HG03196 (cell line): Measurements from ENCODE around the gene KCNH1.

Experiments used
- ATAC-seq: cut with Tn5 transposase; IDR thresholded peaks from one replicate; pipeline ENCODE4 v1.9.1; 2021; ENCODE audit not compliant: unreplicated experiment

The KCNH1 gene

GRCh38 chr1:210882414-210883221, 251.3 kb downstream of the KCNH1 start:
- no peak for ATAC-seq

DNA sequence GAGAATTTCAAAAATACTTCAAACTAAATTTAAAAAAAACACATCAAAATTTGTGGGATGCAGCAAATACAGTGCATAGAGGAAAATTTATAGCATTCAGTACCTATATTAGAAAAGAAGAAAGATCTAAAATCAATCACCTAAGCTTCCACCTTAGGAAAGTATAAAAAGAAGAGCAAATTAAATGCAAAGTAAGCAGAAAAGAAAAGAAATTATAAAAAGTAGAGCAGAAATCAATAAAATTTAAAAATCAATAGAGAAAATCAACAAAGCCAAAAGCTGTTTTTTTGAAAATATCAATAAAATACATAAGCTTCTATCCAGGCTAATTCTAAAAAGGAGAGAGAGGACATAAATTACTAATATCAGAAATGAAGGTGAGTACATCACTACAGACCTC, 255.4 kb downstream of the KCNH1 start:
- ATAC-seq = no peak

GRCh38 chr1:210876275-210876674, 257.7 kb downstream of the KCNH1 start:
- no peak for ATAC-seq

DNA sequence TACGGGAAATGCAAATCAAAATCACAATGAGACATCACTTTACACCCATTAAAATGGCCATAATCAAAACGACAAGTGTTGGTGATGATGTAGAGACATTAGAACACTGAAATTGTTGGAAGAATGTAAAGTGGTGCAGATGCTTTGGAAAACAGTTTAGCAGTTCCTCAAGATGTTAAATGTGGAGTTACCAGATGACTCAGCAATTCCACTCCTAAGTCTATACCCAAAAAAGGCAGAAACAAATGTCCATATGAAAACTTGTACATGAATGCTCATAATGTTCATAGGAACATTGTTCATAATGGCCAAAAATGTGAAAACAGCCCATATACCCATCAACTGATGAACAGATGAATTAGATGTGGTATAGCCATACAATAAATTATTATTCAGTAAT, 267.4 kb downstream of the KCNH1 start:
- ATAC-seq = no peak

GRCh38 chr1:210857705-210858104, 276.2 kb downstream of the KCNH1 start:
- no peak for ATAC-seq

DNA sequence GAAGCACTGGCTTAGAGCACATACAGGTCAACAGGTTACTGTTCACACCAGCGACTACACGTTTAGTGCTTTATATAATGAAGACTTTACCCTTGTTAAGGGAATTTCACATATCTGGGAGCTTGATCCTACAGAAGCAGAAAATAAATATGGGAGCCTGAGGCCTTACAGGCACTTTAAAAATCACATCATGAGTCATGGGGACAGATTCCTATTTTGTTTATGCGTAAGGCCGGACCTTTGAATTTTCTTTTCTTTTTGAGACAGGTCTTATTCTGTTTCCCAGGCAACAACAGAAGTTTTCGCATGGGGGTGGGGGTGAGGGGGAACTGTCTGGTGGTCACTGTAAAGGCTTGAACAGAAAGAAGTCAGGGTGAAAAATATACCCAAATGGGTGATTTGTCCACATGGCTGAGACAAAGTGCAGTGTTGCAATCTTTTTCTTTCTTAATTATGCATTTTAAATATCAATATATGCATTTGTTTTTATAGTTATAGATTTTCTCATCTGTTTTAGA, 276.7 kb downstream of the KCNH1 start:
- ATAC-seq = no peak

- ATAC-seq = no peak
Measured at GRCh38 chr1:210855440-210855839, 278.5 kb downstream of the KCNH1 start.

- no peak for ATAC-seq
Measured at GRCh38 chr1:210853276-210853675, 280.7 kb downstream of the KCNH1 start.

DNA sequence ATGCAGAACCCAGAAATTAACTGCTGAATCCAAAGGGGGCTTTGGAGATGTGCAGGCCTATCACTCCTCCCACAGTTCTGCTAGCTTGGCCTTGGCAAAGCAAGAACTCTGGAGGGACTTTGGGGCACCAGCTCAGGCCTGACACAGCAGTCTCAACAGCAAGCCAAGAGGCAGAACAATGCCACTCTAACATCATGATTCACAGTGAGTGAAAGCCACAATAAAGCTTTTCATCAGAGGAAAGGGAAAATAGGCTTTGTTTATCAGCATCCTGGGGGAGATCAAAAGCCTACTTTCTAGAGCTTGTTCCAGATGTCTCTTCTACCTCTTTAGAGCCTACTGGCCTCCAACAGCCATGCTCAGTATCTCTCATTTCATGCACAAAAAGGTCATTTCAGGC, 283.4 kb downstream of the KCNH1 start:
- no peak for ATAC-seq

DNA sequence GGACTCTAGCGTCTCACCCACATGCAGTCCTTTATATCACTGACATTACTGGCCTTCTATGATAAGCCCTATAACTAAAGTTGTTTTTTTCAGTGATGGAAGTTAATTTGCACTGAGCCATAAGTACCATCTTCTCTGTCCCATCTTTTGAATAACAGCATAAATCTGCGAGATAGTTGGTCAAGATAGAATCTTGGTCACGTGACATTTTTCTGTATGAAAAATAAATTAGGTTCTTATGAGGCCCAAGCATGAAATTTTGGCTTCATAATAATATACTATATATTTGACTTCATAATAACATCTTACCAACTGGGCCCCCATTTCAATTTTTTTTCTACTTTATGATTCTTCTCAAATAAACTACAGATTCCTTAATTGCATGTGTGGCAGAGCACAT, 285.5 kb downstream of the KCNH1 start:
- ATAC-seq = no peak

GRCh38 chr1:210841926-210842625, 291.9 kb downstream of the KCNH1 start:
- no peak for ATAC-seq

DNA sequence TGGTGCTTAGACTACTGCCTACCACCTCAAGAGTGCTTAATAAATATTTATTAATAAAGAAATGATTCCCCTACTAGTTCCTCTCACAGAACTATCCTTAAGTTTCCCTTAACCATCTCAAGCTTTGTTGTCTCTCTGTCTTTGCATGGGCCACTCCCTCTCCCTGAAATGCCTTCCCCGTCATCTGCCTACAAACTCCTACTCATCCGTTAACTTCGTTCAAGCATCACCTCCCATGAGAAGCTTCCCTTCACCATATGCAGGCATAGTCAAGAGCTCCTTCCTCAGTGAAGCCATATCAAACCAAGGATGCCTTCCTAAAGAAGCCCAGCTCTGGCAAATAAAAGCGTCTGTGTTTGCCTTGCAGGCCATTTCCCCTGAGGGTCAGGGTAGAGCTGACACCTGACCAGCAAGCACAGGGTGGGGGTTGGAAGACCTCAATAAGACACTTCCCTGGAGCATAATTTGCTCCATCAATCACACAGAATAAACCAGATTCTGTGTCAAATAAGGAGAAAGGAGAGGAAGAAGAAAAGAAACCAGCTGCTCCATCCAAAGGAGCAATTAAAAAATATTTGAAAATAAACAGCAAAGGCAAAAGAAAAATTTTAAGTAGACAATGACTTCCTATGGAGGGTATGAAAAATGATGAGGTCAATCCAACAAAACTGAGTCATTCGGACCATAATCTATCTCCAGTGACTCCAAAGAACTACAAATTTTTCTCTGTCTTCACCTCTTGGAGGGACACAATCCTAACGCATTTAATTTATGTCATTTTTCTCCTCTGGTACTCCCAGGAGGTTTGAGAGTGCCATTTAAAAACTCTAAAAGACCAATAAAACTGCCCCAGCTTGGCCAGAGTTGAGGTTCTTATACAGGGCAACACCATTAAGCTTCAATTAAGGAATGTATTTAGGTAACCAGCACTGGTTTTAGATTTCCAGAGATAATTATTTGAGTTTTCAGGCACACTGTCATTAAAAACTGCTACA, 303.6 kb downstream of the KCNH1 start:
- ATAC-seq = no peak

DNA sequence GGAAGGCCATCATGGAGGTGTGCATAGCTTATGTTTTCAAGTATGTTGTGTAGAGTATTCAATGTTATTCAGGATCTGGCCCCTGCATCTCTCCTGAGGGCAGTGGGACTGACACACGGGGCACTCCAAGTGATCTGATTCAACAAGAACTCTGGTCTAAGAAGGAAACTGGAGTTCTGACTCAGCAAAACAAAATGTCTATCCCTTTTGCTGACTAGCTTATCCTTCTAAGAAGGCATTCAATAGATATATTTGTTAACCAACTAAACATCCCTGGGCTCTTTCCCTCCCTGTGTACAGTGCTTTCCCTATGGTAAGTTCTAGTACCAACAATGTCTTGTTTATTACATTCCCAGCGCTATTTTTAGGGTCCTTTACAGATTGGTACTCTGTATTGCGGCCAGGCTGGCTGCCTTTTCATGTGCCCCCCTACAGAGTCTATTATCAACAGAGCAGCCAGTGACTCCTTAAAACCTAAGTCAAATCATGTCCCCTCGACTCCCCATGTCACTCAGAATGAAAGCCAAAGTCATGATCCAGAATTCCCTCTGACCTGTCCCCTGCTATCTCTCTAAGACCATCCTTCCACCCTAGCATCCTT, 304.9 kb downstream of the KCNH1 start:
- ATAC-seq = no peak

DNA sequence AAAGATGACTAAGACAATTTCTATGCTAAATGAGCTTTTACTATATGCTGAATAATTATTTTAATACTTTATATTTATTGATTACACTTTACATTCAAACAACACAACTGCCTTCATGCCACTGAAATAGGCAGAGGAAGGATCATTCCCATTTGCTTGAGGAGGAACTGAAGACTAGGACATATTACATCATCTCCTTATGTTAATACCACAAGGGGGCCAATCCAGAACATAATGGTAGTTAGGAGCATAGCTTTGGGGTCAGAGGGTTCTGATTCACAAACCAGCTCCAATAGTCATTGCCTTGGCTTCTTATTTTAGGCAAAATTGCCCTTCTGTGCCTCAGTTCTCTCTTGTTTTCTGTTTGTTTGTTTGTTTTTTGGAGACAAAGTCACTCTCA, 306.5 kb downstream of the KCNH1 start:
- ATAC-seq = no peak

DNA sequence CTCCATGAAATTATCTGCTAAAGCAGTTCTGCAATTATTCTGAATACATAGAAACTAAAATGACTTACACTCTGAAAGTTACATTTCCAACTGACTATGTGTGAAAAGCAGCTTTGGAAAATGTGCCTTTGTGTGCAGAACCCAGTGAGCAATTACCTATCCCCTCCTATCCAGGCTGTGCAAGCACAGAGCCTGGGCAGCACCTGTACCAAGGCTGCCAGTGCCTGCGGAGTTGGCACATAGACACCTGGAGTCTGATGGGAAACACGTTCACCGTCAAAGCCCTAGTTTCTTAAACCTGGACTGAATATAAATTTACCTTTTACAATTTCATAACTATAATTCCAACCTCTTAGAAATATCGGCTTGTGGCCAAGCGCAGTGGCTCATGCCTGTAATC, 307.3 kb downstream of the KCNH1 start:
- ATAC-seq = no peak

DNA sequence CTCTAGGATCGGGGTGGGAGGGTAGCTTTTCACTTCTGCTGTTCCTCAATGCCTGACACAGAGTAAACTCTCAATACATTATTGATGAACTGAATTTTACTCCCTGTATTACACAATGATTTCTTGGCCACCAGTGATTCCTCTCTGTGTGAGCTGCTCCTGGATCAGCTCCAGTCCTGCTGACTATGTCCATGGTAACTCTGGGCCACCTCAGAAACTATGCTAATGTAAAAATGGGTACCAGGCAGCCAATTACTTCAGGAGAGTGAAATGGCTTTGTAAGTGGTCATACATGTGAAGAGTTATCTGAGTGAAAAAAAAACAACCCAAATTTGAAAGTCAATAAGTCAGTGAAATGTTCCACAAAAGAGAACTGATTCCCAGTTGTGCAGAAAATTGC, 311.0 kb downstream of the KCNH1 start:
- ATAC-seq = no peak

DNA sequence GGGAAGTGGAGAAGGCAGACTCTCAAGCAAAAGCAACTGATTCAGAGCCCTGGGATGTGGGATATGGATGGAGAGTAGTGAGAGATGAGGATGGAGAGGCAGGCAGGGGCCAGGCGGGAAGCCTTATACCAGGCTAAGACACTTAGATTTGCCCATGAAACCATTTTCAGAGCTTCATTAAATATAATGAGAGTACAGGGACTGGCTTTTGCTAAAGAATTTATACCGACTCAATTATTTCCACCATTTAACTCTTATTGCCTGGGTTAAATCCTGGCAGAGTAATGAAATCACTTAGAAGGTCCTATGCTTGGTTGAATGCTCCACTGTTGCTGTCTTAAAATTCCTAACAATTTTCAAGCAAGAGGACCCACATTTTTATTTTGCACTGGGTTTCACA, 311.7 kb downstream of the KCNH1 start:
- ATAC-seq = no peak

DNA sequence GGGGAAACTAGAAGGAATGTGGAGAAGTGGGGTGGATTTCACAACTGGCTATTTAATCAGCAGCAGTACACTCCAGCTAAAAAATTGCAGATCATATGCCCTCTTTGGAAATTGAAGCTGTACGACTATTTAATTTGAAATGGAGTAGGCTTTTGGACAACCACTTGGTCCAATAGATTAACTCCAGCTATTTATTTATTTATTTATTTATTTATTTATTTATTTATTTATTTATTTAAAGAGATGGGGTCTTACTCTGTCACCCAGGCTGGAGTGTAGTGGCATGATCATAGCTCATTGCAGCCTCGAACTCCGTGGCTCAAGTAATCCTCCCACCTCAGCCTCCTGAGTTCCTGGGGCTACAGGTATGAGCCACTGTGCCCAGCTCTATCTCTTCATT, 312.3 kb downstream of the KCNH1 start:
- no peak for ATAC-seq

- no peak for ATAC-seq
Measured at GRCh38 chr1:210819266-210819665, 314.7 kb downstream of the KCNH1 start.

- no peak for ATAC-seq
Measured at GRCh38 chr1:210817385-210818275, 316.3 kb downstream of the KCNH1 start.
